Measurements from ENCODE around the gene TOMM20L. TPM values are rescaled to one million over a fixed set of nuclear protein-coding genes. Genes with fewer than 3 reads are reported as not detected.
A peak's percentile ranks its signal among the peaks of the same experiment; 100 is the strongest.

The TOMM20L gene
- total and polyA plus RNA-seq, 9 of the 15 experiments (the other 6 are each of a cell fraction or from before 2014, with no cell fraction given) = not detected

- Histone ChIP-seq H3K9ac (ENCODE audit: insufficient read depth in 1 of 2, low read depth in 2 of 2, low read length in 2 of 2) (peak overlapping the region; percentile 37 to 72; a peak in 3 of 4 replicates), H3K9me3 (replicated peaks; ENCODE audit: control insufficient read depth, insufficient read depth, low read depth, low read length) (no peaks in the 10 kb centered on the region), H3K27me3 (ENCODE audit: control insufficient read depth in 2 of 2, insufficient read depth in 2 of 2, low read length in 2 of 2) (no peaks in the 10 kb centered on the region), H3K4me3 (peak overlapping the region; percentile 11; the same call in 1 of the 2 replicates), H2AFZ (ENCODE audit: low read depth, low read length) (peak overlapping the region; percentile 96), H3K4me1 (replicated peaks in 1 of 2; ENCODE audit: control insufficient read depth in 2 of 2, insufficient read depth in 2 of 2, low read length in 2 of 2) (peaks cover 0 to 9% of the 10 kb centered on the region in 2 experiments; a peak in 3 of 5 replicates), H4K20me1 (replicated peaks; ENCODE audit: control insufficient read depth, insufficient read depth, low read length) (no peaks in the 10 kb centered on the region), H3K9me1 (ENCODE audit: control insufficient read depth, insufficient read depth, low read length) (no peaks in the 10 kb centered on the region), H3K27ac (ENCODE audit: extremely low read depth, low read depth, low read length) (no peak overlapping the region), H3K79me2 (ENCODE audit: control insufficient read depth, insufficient read depth, low read length) (no peaks in the 10 kb centered on the region), H3K4me2 (ENCODE audit: insufficient read depth, low read length) (peak overlapping the region; percentile 62), H3K36me3 (ENCODE audit: control insufficient read depth, insufficient read depth, low read length) (no peaks in the 10 kb centered on the region)
- intact Hi-C loops (cut with micrococcal nuclease) = no loop called here
- TF ChIP-seq HINFP (tag; conservative IDR thresholded peaks at IDR 0.05; ENCODE audit: low read depth) = peak; percentile 84
- peak; percentile 41; the same call in 1 of the 2 replicates for TF ChIP-seq CC2D1A (IDR thresholded peaks at IDR 0.05)
- peak; percentile 84 for TF ChIP-seq ZBTB5 (IDR thresholded peaks at IDR 0.05)
- TF ChIP-seq GABPB1 (CRISPR knock-in tag; IDR thresholded peaks at IDR 0.05) = no peak
- ChIA-PET POLR2A (no interaction called here), CTCF (ENCODE audit: low intra/inter-chr PET ratio) (interaction anchor here (0.6 kb wide), 1 partner anchor 287 kb away, joined by 3 read pairs; no protein-coding TSS in a partner anchor)
- ATAC-seq (no peak), FAIRE-seq (no peak), DNase-seq (ENCODE audit: extremely low read depth in 1 of 4, low spot score in 3 of 4) (no peak)
- in situ Hi-C loops (cut with MboI) = no loop called here
- no TSS peak for BruUV-seq (replicated peaks)
- 46% methylated on average over 10 of the region's 10 CpGs for WGBS (ENCODE audit: insufficient coverage, low coverage, missing lambda C conversion rate)
Observed at GRCh38 chr14:58395562-58395811, 243 bp upstream of the TOMM20L start.
